Mammary epithelial cell (primary cell): Measurements from ENCODE around the gene FANCE.

ENCODE experiments used
- EZH2 ChIP-seq: IDR thresholded peaks from 2 replicates; pipeline ENCODE4 v1.6.1; 2012; ENCODE audit warnings: low read length, inconsistent platforms, borderline replicate concordance
- TF ChIP-seq, protein P1 (sequence below), 2 donors: IDR thresholded peaks in 1 of 2; conservative IDR thresholded peaks in 1 of 2; 2 replicates each; pipeline ENCODE4 v1.5.1; 2011 to 2012; ENCODE audit warnings: inconsistent platforms in 2 of 2, low read length in 2 of 2, mild to moderate bottlenecking in 2 of 2, control low read depth in 1 of 2, low read depth in 1 of 2; ENCODE audit not compliant: insufficient read depth in 1 of 2; ENCODE audit errors: extremely low read depth in 1 of 2

DNA sequence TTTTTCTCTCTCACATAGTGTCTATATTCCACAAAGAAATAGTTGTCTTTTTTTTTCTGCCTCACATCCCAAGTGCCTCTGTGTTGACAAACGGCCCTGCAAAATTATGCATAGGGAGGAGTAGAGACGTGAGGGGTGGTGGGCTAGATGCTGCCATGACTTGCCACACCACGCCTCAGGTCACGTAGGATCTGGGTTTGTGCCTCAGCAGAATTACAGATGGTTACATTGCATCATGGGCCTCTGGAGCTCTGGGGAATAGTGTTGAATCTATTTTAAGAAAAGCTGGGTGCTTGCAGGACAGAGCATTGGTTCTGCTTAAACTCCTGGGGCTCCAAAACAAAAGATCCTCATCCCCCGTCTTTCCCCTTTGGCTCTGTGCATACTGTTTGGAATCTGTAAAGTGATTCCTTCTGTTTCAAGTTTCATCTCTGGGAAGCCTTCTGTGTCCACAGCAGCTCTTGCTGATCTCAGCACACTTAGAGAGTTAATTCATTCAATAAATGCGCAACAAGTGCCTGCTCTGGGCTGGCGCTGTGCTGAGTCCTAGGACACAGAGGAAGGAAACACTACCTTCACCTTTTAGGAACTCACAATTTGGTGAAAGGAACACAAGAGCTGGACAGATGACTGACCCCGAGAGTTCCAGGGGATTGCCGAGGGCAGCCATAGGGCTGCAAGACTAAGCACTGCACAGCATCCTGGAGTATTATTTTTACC, 2.4 kb downstream of the FANCE start:
- no peak for TF ChIP-seq EZH2
- TF ChIP-seq, protein P1, sequence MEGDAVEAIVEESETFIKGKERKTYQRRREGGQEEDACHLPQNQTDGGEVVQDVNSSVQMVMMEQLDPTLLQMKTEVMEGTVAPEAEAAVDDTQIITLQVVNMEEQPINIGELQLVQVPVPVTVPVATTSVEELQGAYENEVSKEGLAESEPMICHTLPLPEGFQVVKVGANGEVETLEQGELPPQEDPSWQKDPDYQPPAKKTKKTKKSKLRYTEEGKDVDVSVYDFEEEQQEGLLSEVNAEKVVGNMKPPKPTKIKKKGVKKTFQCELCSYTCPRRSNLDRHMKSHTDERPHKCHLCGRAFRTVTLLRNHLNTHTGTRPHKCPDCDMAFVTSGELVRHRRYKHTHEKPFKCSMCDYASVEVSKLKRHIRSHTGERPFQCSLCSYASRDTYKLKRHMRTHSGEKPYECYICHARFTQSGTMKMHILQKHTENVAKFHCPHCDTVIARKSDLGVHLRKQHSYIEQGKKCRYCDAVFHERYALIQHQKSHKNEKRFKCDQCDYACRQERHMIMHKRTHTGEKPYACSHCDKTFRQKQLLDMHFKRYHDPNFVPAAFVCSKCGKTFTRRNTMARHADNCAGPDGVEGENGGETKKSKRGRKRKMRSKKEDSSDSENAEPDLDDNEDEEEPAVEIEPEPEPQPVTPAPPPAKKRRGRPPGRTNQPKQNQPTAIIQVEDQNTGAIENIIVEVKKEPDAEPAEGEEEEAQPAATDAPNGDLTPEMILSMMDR (conservative IDR thresholded peaks at IDR 0.05 in 1 of 2, IDR thresholded peaks at IDR 0.05 in 1 of 2; ENCODE audit: extremely low read depth in 1 of 2, insufficient read depth in 1 of 2, low read depth in 1 of 2, low read length in 2 of 2) = no peak
